GM12878 (cell line): ENCODE measurements around the gene EPHB1. TPM values are rescaled to one million over a fixed set of nuclear protein-coding genes. Genes with fewer than 3 reads are reported as not detected.
A peak's percentile ranks its signal among the peaks of the same experiment; 100 is the strongest.

ENCODE experiments used
- BHLHE40 ChIP-seq, 2 experiments: fragments of 450-650 bp in 1 of 2; IDR thresholded peaks; 2 replicates each; pipeline ENCODE4 v1.6.1; 2011 to 2017; ENCODE audit warnings: low read depth in 2 of 2, borderline replicate concordance in 1 of 2, improper control_type of control experiment in 1 of 2, low read length in 1 of 2, mild to moderate bottlenecking in 1 of 2
- CBFB ChIP-seq: IDR thresholded peaks from 2 replicates; pipeline ENCODE4 v1.6.1; 2016; ENCODE audit warnings: antibody characterized with exemption, low read depth
- CBX5 ChIP-seq: sonication (generic); IDR thresholded peaks from 2 replicates; pipeline ENCODE4 v1.6.1; 2016; ENCODE audit warnings: low read depth, moderate library complexity, mild to moderate bottlenecking, inconsistent platforms
- CHD1 ChIP-seq: IDR thresholded peaks from 2 replicates; pipeline ENCODE4 v1.6.1; 2012; ENCODE audit warnings: low read depth, low read length, improper control_type of control experiment
- CREB1 ChIP-seq: IDR thresholded peaks from 2 replicates; pipeline ENCODE4 v1.6.1; 2012; ENCODE audit warnings: low read depth, mild to moderate bottlenecking, inconsistent platforms
- E4F1 ChIP-seq: fragments of 450-650 bp; IDR thresholded peaks from 2 replicates; pipeline ENCODE4 v1.6.1; 2018; ENCODE audit warnings: borderline replicate concordance, mild to moderate bottlenecking; ENCODE audit not compliant: partially characterized antibody
- ESRRA ChIP-seq: IDR thresholded peaks from 2 replicates; pipeline ENCODE4 v1.6.1; 2012; ENCODE audit warnings: mild to moderate bottlenecking, low read length, improper control_type of control experiment
- HDAC6 ChIP-seq: fragments of 200-600 bp; sonication (generic); IDR thresholded peaks from one replicate; pipeline ENCODE4 v1.8.0; 2017; ENCODE audit warnings: antibody characterized with exemption; ENCODE audit not compliant: unreplicated experiment
- HDGF ChIP-seq: fragments of 450-650 bp; IDR thresholded peaks from 2 replicates; pipeline ENCODE4 v1.6.1; 2016; ENCODE audit warnings: antibody characterized with exemption
- JUND ChIP-seq: IDR thresholded peaks from 2 replicates; pipeline ENCODE4 v1.6.1; 2012; ENCODE audit warnings: low read depth, mild to moderate bottlenecking, low read length, improper control_type of control experiment, moderate library complexity
- LARP7 ChIP-seq: fragments of 450-650 bp; IDR thresholded peaks from 2 replicates; pipeline ENCODE4 v1.6.1; 2017; ENCODE audit warnings: mild to moderate bottlenecking
- MYB ChIP-seq: fragments of 150-350 bp; IDR thresholded peaks from 2 replicates; pipeline ENCODE4 v1.6.1; 2014; ENCODE audit warnings: mild to moderate bottlenecking, low read depth, low read length, borderline replicate concordance
- MYC ChIP-seq: IDR thresholded peaks from 2 replicates; pipeline ENCODE4 v1.6.1; 2011; ENCODE audit warnings: mild to moderate bottlenecking, low read length, moderate library complexity, inconsistent platforms; ENCODE audit not compliant: insufficient read depth, insufficient replicate concordance, insufficient read length, severe bottlenecking
- NBN ChIP-seq: fragments of 450-650 bp; IDR thresholded peaks from 2 replicates; pipeline ENCODE4 v1.6.1; 2016
- NRF1 ChIP-seq: conservative IDR thresholded peaks from 2 replicates; pipeline ENCODE4 v1.6.1; 2011; ENCODE audit warnings: mild to moderate bottlenecking, low read depth, low read length, improper control_type of control experiment
- RCOR1 ChIP-seq: conservative IDR thresholded peaks from 2 replicates; pipeline ENCODE4 v1.6.1; 2012; ENCODE audit warnings: low read depth, low read length, improper control_type of control experiment
- SMAD1 ChIP-seq: fragments of 450-650 bp; IDR thresholded peaks from 2 replicates; pipeline ENCODE4 v1.6.1; 2018; ENCODE audit warnings: mild to moderate bottlenecking, low read depth; ENCODE audit not compliant: partially characterized antibody
- SP1 ChIP-seq: IDR thresholded peaks from one replicate; pipeline ENCODE4 v1.6.1; 2011; ENCODE audit warnings: low read depth, low read length
- STAT3 ChIP-seq: IDR thresholded peaks from 2 replicates; pipeline ENCODE4 v1.6.1; 2011; ENCODE audit warnings: low read depth, low read length, improper control_type of control experiment
- TARDBP ChIP-seq: IDR thresholded peaks from 2 replicates; pipeline ENCODE4 v1.6.1; 2016; ENCODE audit warnings: borderline replicate concordance
- TCF12 ChIP-seq: IDR thresholded peaks from 2 replicates; pipeline ENCODE4 v1.6.1; 2011; ENCODE audit warnings: low read depth, mild to moderate bottlenecking, low read length
- WRNIP1 ChIP-seq: IDR thresholded peaks from 2 replicates; pipeline ENCODE4 v1.6.1; 2011; ENCODE audit warnings: low read depth, low read length, improper control_type of control experiment, borderline replicate concordance
- ZNF24 ChIP-seq: fragments of 450-650 bp; IDR thresholded peaks from 2 replicates; pipeline ENCODE4 v1.6.1; 2017; ENCODE audit warnings: antibody characterized with exemption, mild to moderate bottlenecking
- ZSCAN29 ChIP-seq: fragments of 450-650 bp; IDR thresholded peaks from 2 replicates; pipeline ENCODE4 v1.6.1; 2017; ENCODE audit warnings: mild to moderate bottlenecking, moderate library complexity
- polyA plus RNA-seq, 11 experiments: library from polyadenylated mRNA; depleted of rRNA in 4 of 11; unstranded in 6 of 11; stranded (reverse) in 5 of 11; fragments of >200 nt; fragmentation: Nextera tagmentation in 4 of 11; fragmentation: Illumina TruSeq in 1 of 11; extraction: Ambion mirVana in 4 of 11; extraction: Trizol in 1 of 11; gene quantifications; 1 replicate in 1 of 11; 2 replicates in 10 of 11; pipeline versions ENCODE4 v1.2.1 to v1.2.3, GENCODE V29; 2011 to 2016; ENCODE audit warnings: inconsistent platforms in 2 of 11, missing spikeins in 2 of 11, low read depth in 1 of 11
- total RNA-seq, 4 experiments: library from RNA; depleted of rRNA in 3 of 4; stranded (reverse); fragments of >200 nt in 3 of 4; fragmentation: Illumina TruSeq in 1 of 4; extraction: Trizol in 1 of 4; gene quantifications; 2 replicates each; pipeline versions ENCODE4 v1.2.1 to v1.2.3, GENCODE V29; 2013 to 2021

The EPHB1 gene
- total and polyA plus RNA-seq, 10 of the 15 experiments (the other 5 are each of a cell fraction or from before 2014, with no cell fraction given), result 0.33 to 23.8 (median 1.2) TPM

GRCh38 chr3:134810052-134810435 lies 15.0 kb downstream of the EPHB1 start (continued):
- TF ChIP-seq CBX5 (no peak), NRF1 (no peak), RCOR1 (no peak), SMAD1 (no peak), TCF12 (no peak), TARDBP (no peak), SP1 (no peak), ZSCAN29 (no peak), ESRRA (no peak), ZNF24 (no peak), E4F1 (no peak), NBN (peak; percentile 66), WRNIP1 (no peak), MYB (no peak), JUND (no peak), CHD1 (no peak), CREB1 (no peak), HDAC6 (no peak), LARP7 (no peak), HDGF (0 out of 2 replicates have a peak, but pooled peaks have one; percentile 63), BHLHE40 (IDR thresholded peaks at IDR 0.05; ENCODE audit: borderline replicate concordance in 1 of 2, low read depth in 2 of 2, low read length in 1 of 2) (peak; percentile 73 to 88; a peak in 2 of 4 replicates), STAT3 (no peak), MYC (no peak), CBFB (no peak)
